ENCODE measurements around the gene CGREF1. TPM values are rescaled to one million over a fixed set of nuclear protein-coding genes. Genes with fewer than 3 reads are reported as not detected.

Gene CGREF1
- total and polyA plus RNA-seq, 2 donors (not counting 1 experiment from before 2014, with no cell fraction given): not detected

DNA sequence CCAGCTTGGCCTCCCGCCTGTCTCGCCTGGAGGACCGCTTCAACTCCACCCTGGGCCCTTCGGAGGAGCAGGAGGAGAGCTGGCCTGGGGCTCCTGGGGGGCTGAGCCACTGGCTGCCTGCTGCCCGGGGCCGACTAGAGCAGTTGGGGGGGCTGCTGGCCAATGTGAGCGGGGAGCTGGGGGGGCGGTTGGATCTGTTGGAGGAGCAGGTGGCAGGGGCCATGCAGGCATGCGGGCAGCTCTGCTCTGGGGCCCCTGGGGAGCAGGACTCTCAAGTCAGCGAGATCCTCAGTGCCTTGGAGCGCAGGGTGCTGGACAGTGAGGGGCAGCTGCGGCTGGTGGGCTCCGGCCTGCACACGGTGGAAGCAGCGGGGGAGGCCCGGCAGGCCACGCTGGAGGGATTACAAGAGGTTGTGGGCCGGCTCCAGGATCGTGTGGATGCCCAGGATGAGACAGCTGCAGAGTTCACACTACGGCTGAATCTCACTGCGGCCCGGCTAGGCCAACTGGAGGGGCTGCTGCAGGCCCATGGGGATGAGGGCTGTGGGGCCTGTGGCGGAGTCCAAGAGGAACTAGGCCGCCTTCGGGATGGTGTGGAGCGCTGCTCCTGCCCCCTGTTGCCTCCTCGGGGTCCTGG is 36.0 kb downstream of the CGREF1 start:
- Histone ChIP-seq H3K9me3 (ENCODE audit: control extremely low read depth in 1 of 3, control insufficient read depth in 2 of 3, insufficient read depth in 1 of 3, low read length in 2 of 3) (no peaks in the 10 kb centered on the region), H3K36me3 (replicated peaks in 1 of 2; ENCODE audit: control extremely low read depth in 1 of 2, control insufficient read depth in 1 of 2, extremely low read depth in 1 of 2, insufficient read depth in 2 of 2, low read length in 1 of 2) (no peaks in the 10 kb centered on the region), H3K4me3 (ENCODE audit: control extremely low read depth in 1 of 5, extremely low read depth in 1 of 5, insufficient read depth in 1 of 5, low read depth in 2 of 5, low read length in 4 of 5) (no peak overlapping the region), H3K27me3 (replicated peaks in 1 of 4; ENCODE audit: control extremely low read depth in 1 of 4, control insufficient read depth in 3 of 4, insufficient read depth in 4 of 4, low read length in 3 of 4) (peaks cover 0 to 11% (median 4%) of the 10 kb centered on the region in 4 experiments), H3K79me2 (ENCODE audit: control insufficient read depth, insufficient read depth, low read length) (peaks cover 4% of the 10 kb centered on the region), H3K4me2 (replicated peaks; ENCODE audit: low read depth, low read length, poor library complexity, severe bottlenecking) (no peak overlapping the region), H2AFZ (ENCODE audit: insufficient read depth, low read depth, low read length, poor library complexity, severe bottlenecking) (no peak overlapping the region), H3K4me1 (ENCODE audit: control insufficient read depth in 2 of 2, insufficient read depth in 2 of 2, low read length in 2 of 2) (peaks cover 26 to 42% of the 10 kb centered on the region in 2 donors), H4K20me1 (ENCODE audit: control insufficient read depth, insufficient read depth, low read length, poor library complexity, severe bottlenecking) (no peaks in the 10 kb centered on the region), H3K9ac (ENCODE audit: low read length) (no peak overlapping the region), H3K27ac (ENCODE audit: low read length in 2 of 2) (no peak overlapping the region)
- ChIA-PET POLR2A (interaction anchor here (2.7 to 3.0 kb wide), 2 partner anchors 11 to 32 kb away, joined by 15 to 22 read pairs; partner anchors contain the start of genes AGBL5 and OST4), CTCF (interaction anchor here (1.0 to 4.7 kb wide), 5 partner anchors 11 to 197 kb away, joined by 3 to 30 read pairs (median 3); partner anchors contain the start of genes ABHD1, AGBL5 and OST4)
- Mint-ChIP-seq H3K27ac (no peak overlapping the region), H3K27me3 (no peaks in the 10 kb centered on the region), H3K4me1 (peaks cover 29% of the 10 kb centered on the region), H3K4me3 (no peak overlapping the region), H3K9me3 (ENCODE audit: insufficient read depth) (no peaks in the 10 kb centered on the region)
- DNase-seq (no peak), ATAC-seq (ENCODE audit: low read depth) (no peak)
- WGBS (ENCODE audit: insufficient coverage): 96% methylated on average over 25 of the region's 27 CpGs
- TF ChIP-seq, protein P1, sequence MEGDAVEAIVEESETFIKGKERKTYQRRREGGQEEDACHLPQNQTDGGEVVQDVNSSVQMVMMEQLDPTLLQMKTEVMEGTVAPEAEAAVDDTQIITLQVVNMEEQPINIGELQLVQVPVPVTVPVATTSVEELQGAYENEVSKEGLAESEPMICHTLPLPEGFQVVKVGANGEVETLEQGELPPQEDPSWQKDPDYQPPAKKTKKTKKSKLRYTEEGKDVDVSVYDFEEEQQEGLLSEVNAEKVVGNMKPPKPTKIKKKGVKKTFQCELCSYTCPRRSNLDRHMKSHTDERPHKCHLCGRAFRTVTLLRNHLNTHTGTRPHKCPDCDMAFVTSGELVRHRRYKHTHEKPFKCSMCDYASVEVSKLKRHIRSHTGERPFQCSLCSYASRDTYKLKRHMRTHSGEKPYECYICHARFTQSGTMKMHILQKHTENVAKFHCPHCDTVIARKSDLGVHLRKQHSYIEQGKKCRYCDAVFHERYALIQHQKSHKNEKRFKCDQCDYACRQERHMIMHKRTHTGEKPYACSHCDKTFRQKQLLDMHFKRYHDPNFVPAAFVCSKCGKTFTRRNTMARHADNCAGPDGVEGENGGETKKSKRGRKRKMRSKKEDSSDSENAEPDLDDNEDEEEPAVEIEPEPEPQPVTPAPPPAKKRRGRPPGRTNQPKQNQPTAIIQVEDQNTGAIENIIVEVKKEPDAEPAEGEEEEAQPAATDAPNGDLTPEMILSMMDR (IDR thresholded peaks at IDR 0.05): no peak
- TF ChIP-seq EZH2 (IDR thresholded peaks at IDR 0.05; ENCODE audit: borderline replicate concordance, insufficient read depth, low read depth, low read length, poor library complexity, severe bottlenecking): no peak
- intact Hi-C loops (cut with micrococcal nuclease): loop anchor here (10.0 kb wide), 2 partner anchors 298 to 1792 kb away; partner anchors contain the start of genes CENPA and TRMT61B
